Caco-2 (cell line): ENCODE measurements around the gene FBXO39. TPM values are rescaled to one million over a fixed set of nuclear protein-coding genes. Genes with fewer than 3 reads are reported as not detected.

ENCODE experiments used
- BruUV-seq: library from RNA; stranded (reverse); fragments of 400-500 nt; replicated peaks from 2 replicates; lab custom pipeline; 2021; lab: Mats Ljungman, UMichigan
- CTCF ChIA-PET: fragments of 300-600 bp; sonication (Branson Sonifier 250); formaldehyde crosslinking; loops from one replicate; lab custom pipeline; 2022; ENCODE audit warnings: antibody characterized with exemption; lab: Charles Lee
- POLR2A ChIA-PET: fragments of 300-600 bp; sonication (Branson Sonifier 250); formaldehyde crosslinking; loops from one replicate; lab custom pipeline; 2022; ENCODE audit warnings: antibody characterized with exemption; lab: Charles Lee
- DNase-seq, 2 experiments: peaks; one replicate each; pipeline versions ENCODE4 v3.0.0 to v3.0.0-alpha.2; 2020 to 2022
- H3K27me3 ChIP-seq: replicated peaks from 2 replicates; pipeline ENCODE4 v1.6.0; 2011; ENCODE audit warnings: low read length; ENCODE audit not compliant: control insufficient read depth, insufficient read depth
- H3K36me3 ChIP-seq: 2 replicates; pipeline ENCODE4 v1.5.1; 2011; ENCODE audit warnings: low read length; ENCODE audit not compliant: control insufficient read depth, insufficient read depth
- H3K4me1 ChIP-seq: fragments of 250-450 bp; sonication (Bioruptor Pico); 2 replicates; pipeline ENCODE4 v1.5.1; 2020; ENCODE audit warnings: mild to moderate bottlenecking
- H3K4me3 ChIP-seq: 2 replicates; pipeline ENCODE4 v1.5.1; 2011; ENCODE audit warnings: low read depth, mild to moderate bottlenecking, control low read depth, low read length
- H3K9me3 ChIP-seq: fragments of 250-450 bp; sonication (Bioruptor Pico); 2 replicates; pipeline ENCODE4 v1.5.1; 2020; ENCODE audit warnings: mild to moderate bottlenecking, moderate library complexity
- H3K27ac Mint-ChIP-seq: one replicate; pipeline ENCODE4 v1.8.0; 2022; ENCODE audit warnings: mixed read lengths; ENCODE audit not compliant: unreplicated experiment
- H3K27me3 Mint-ChIP-seq: one replicate; pipeline ENCODE4 v1.8.0; 2022; ENCODE audit warnings: mixed read lengths; ENCODE audit not compliant: insufficient read depth, unreplicated experiment
- H3K36me3 Mint-ChIP-seq: one replicate; pipeline ENCODE4 v1.8.0; 2022; ENCODE audit warnings: mild to moderate bottlenecking, mixed read lengths; ENCODE audit not compliant: insufficient read depth, unreplicated experiment
- H3K4me1 Mint-ChIP-seq: one replicate; pipeline ENCODE4 v1.8.0; 2022; ENCODE audit warnings: low read depth, mixed read lengths; ENCODE audit not compliant: unreplicated experiment
- H3K4me3 Mint-ChIP-seq: one replicate; pipeline ENCODE4 v1.8.0; 2022; ENCODE audit warnings: mild to moderate bottlenecking, moderate library complexity, mixed read lengths; ENCODE audit not compliant: unreplicated experiment
- H3K9me3 Mint-ChIP-seq: one replicate; pipeline ENCODE4 v1.8.0; 2022; ENCODE audit warnings: mixed read lengths; ENCODE audit not compliant: unreplicated experiment
- intact Hi-C: fragments of 100-400 bp; cut with micrococcal nuclease; formaldehyde crosslinking; loops from one replicate; pipeline ENCODE4 v1.10.0; 2022; ENCODE audit not compliant: unreplicated experiment
- total RNA-seq: library from RNA; stranded (reverse); gene quantifications from 2 replicates; pipeline ENCODE4 v1.2.3, GENCODE V29; 2022
- TF ChIP-seq, protein P1 (sequence below), 2 experiments: fragments of 200-600 bp in 1 of 2; IDR thresholded peaks; 1 replicate in 1 of 2; 2 replicates in 1 of 2; pipeline versions ENCODE4 v1.5.1 to v1.8.0; 2011 to 2022; ENCODE audit warnings: antibody characterized with exemption in 1 of 2, control low read depth in 1 of 2, inconsistent platforms in 1 of 2, low read depth in 1 of 2, low read length in 1 of 2, mild to moderate bottlenecking in 1 of 2, moderate library complexity in 1 of 2; ENCODE audit not compliant: insufficient read depth in 1 of 2, severe bottlenecking in 1 of 2, unreplicated experiment in 1 of 2

Gene FBXO39
- total RNA-seq, 1 experiment from 2014 or later = not detected

DNA sequence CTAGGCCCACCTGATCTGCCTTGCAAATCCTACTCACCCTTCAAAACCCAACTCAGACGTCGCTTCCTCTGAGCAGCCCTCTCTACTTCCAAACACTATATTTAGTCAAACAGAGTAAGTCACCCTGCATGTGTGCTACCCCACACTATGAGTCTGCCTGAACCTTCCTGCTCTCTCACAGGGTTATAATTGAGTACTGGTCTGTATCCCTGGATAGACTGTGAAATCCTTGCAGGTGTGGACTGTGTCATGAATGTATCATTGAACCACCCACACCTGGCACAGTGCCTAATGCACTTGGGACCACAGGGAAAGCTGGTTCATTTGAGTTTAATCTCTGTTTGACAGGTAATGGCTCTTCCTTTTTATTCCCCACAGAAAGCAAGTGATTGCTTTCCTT is 3.4 kb downstream of the FBXO39 start:
- H3K4me1 ChIP-seq = no peaks in the 10 kb centered on the region
- Mint-ChIP-seq H3K9me3 (no peaks in the 10 kb centered on the region), H3K27ac (no peak overlapping the region), H3K36me3 (no peaks in the 10 kb centered on the region), H3K27me3 (no peaks in the 10 kb centered on the region), H3K4me3 (no peak overlapping the region), H3K4me1 (no peaks in the 10 kb centered on the region)
- BruUV-seq = no TSS peak
- no peak for DNase-seq
- H3K36me3 ChIP-seq = no peaks in the 10 kb centered on the region
- no peaks in the 10 kb centered on the region for H3K27me3 ChIP-seq
- ChIA-PET CTCF (interaction anchor here (0.6 kb wide), 1 partner anchor 8 kb away, joined by 4 read pairs; no protein-coding TSS in a partner anchor), POLR2A (no interaction called here)
- no peaks in the 10 kb centered on the region for H3K9me3 ChIP-seq
- TF ChIP-seq, protein P1, sequence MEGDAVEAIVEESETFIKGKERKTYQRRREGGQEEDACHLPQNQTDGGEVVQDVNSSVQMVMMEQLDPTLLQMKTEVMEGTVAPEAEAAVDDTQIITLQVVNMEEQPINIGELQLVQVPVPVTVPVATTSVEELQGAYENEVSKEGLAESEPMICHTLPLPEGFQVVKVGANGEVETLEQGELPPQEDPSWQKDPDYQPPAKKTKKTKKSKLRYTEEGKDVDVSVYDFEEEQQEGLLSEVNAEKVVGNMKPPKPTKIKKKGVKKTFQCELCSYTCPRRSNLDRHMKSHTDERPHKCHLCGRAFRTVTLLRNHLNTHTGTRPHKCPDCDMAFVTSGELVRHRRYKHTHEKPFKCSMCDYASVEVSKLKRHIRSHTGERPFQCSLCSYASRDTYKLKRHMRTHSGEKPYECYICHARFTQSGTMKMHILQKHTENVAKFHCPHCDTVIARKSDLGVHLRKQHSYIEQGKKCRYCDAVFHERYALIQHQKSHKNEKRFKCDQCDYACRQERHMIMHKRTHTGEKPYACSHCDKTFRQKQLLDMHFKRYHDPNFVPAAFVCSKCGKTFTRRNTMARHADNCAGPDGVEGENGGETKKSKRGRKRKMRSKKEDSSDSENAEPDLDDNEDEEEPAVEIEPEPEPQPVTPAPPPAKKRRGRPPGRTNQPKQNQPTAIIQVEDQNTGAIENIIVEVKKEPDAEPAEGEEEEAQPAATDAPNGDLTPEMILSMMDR (IDR thresholded peaks at IDR 0.05; ENCODE audit: insufficient read depth in 1 of 2, low read depth in 1 of 2, low read length in 1 of 2, severe bottlenecking in 1 of 2, unreplicated experiment in 1 of 2) = no peak
- intact Hi-C loops = no loop called here
- H3K4me3 ChIP-seq = no peak overlapping the region

DNA sequence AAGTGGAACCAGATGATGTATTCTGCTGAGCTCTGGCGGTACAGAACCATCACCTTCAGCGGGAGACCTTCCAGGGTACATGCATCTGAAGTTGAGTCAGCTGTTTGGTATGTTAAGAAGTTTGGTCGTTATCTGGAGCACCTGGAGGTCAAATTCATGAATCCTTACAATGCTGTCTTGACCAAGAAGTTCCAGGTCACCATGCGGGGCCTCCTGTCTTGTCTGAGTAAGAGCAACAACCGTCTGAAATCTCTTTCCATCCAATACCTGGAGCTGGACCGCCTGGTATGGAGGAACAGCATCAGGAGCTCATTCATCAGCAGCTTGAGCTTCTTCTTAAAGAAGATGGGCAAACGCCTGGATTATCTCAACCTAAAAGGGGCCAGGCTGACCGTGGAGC is 4.0 kb downstream of the FBXO39 start:
- Mint-ChIP-seq H3K9me3 (no peaks in the 10 kb centered on the region), H3K36me3 (no peaks in the 10 kb centered on the region), H3K4me1 (no peaks in the 10 kb centered on the region), H3K27me3 (no peaks in the 10 kb centered on the region), H3K4me3 (no peak overlapping the region), H3K27ac (no peak overlapping the region)
- TF ChIP-seq, protein P1 (IDR thresholded peaks at IDR 0.05; ENCODE audit: insufficient read depth in 1 of 2, low read depth in 1 of 2, low read length in 1 of 2, severe bottlenecking in 1 of 2, unreplicated experiment in 1 of 2) = no peak
- H3K27me3 ChIP-seq = no peaks in the 10 kb centered on the region
- no peaks in the 10 kb centered on the region for H3K9me3 ChIP-seq
- DNase-seq = no peak
- no TSS peak for BruUV-seq
- intact Hi-C loops = no loop called here
- H3K4me1 ChIP-seq = no peaks in the 10 kb centered on the region
- no peak overlapping the region for H3K4me3 ChIP-seq
- POLR2A ChIA-PET = no interaction called here
- H3K36me3 ChIP-seq = no peaks in the 10 kb centered on the region
- CTCF ChIA-PET = no interaction called here

DNA sequence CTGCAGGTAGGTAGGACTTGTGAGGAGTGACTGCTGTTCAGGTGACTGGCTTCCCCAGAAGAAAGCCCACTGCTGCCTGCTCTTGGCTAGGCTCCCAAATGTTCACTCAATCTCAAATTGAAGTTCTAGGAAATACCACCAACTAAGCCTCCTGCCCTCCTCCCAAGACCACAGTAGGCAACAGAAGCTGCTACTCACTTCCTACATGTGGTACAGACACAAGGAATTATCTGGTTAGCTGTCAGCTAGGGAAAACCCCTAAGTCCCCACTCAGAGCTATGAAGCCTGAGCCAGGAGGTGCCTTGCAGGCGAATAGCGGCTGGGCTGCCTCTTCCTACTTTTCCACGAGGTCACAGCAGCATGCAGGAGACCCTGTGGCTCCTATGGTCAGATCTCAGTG is 4.9 kb downstream of the FBXO39 start:
- ChIA-PET CTCF (no interaction called here), POLR2A (no interaction called here)
- no peaks in the 10 kb centered on the region for H3K9me3 ChIP-seq
- intact Hi-C loops = no loop called here
- no peaks in the 10 kb centered on the region for H3K27me3 ChIP-seq
- BruUV-seq = no TSS peak
- Mint-ChIP-seq H3K4me3 (no peak overlapping the region), H3K36me3 (no peaks in the 10 kb centered on the region), H3K4me1 (no peaks in the 10 kb centered on the region), H3K27me3 (no peaks in the 10 kb centered on the region), H3K9me3 (no peaks in the 10 kb centered on the region), H3K27ac (no peak overlapping the region)
- no peaks in the 10 kb centered on the region for H3K36me3 ChIP-seq
- H3K4me1 ChIP-seq = no peaks in the 10 kb centered on the region
- DNase-seq = no peak
- no peak overlapping the region for H3K4me3 ChIP-seq
- TF ChIP-seq, protein P1 (IDR thresholded peaks at IDR 0.05; ENCODE audit: insufficient read depth in 1 of 2, low read depth in 1 of 2, low read length in 1 of 2, severe bottlenecking in 1 of 2, unreplicated experiment in 1 of 2) = no peak
